ENCODE results near the gene DUOX2. TPM values are rescaled to one million over a fixed set of nuclear protein-coding genes. Genes with fewer than 3 reads are reported as not detected.

Gene DUOX2
- total and polyA plus RNA-seq, 3 donors from 2014 or later = 1.2 to 4.8 (median 2.6) TPM

- no peaks in the 10 kb centered on the region for H3K9me3 ChIP-seq
- DNase-seq = no peak
- H3K4me1 ChIP-seq = no peaks in the 10 kb centered on the region
- H3K4me3 ChIP-seq = no peak overlapping the region
- no peaks in the 10 kb centered on the region for H3K27me3 ChIP-seq
- WGBS, 2 donors = 90% methylated on average over 23 of the region's 23 CpGs
- no peak overlapping the region for H3K27ac ChIP-seq
- H3K36me3 ChIP-seq (ENCODE audit: low read depth, missing control alignments) = no peaks in the 10 kb centered on the region
- intact Hi-C loops (cut with DNase I; ENCODE audit: low total_unique reads) = no loop called here
- TF ChIP-seq CTCF (IDR thresholded peaks at IDR 0.05) (no peak), POLR2A (IDR thresholded peaks at IDR 0.05) (no peak)
Observed at GRCh38 chr15:45099549-45100165, 14.3 kb downstream of the DUOX2 start.

- 89 to 97% methylated on average over 3 to 7 of the region's 7 CpGs for WGBS, 2 donors
- Histone ChIP-seq H3K27me3 (no peaks in the 10 kb centered on the region), H3K9me3 (no peaks in the 10 kb centered on the region), H3K4me3 (no peak overlapping the region), H3K4me1 (no peaks in the 10 kb centered on the region), H3K27ac (no peak overlapping the region), H3K36me3 (ENCODE audit: low read depth, missing control alignments) (no peaks in the 10 kb centered on the region)
- intact Hi-C loops (cut with DNase I; ENCODE audit: low total_unique reads) = no loop called here
- TF ChIP-seq POLR2A (IDR thresholded peaks at IDR 0.05) = no peak
- no peak for TF ChIP-seq CTCF (IDR thresholded peaks at IDR 0.05)
- no peak for DNase-seq
Observed at GRCh38 chr15:45097466-45097865, 16.5 kb downstream of the DUOX2 start.

GRCh38 chr15:45095661-45096060 lies 18.3 kb downstream of the DUOX2 start:
- no peak for DNase-seq
- no peak overlapping the region for H3K27ac ChIP-seq
- intact Hi-C loops (cut with DNase I; ENCODE audit: low total_unique reads) = no loop called here

GRCh38 chr15:45094358-45094730 lies 19.6 kb downstream of the DUOX2 start:
- TF ChIP-seq CTCF (IDR thresholded peaks at IDR 0.05) = no peak
- TF ChIP-seq POLR2A (IDR thresholded peaks at IDR 0.05) = no peak
- H3K4me1 ChIP-seq = no peaks in the 10 kb centered on the region
- WGBS, 2 donors = 67 to 72% methylated on average over 9 of the region's 9 CpGs
- H3K4me3 ChIP-seq = no peak overlapping the region
- H3K27ac ChIP-seq = no peak overlapping the region
- no peaks in the 10 kb centered on the region for H3K27me3 ChIP-seq
- intact Hi-C loops (cut with DNase I; ENCODE audit: low total_unique reads) = no loop called here
- no peak for DNase-seq
- H3K9me3 ChIP-seq = no peaks in the 10 kb centered on the region
- H3K36me3 ChIP-seq (ENCODE audit: low read depth, missing control alignments) = no peaks in the 10 kb centered on the region

More at GRCh38 chr15:45095661-45096060, 18.3 kb downstream of the DUOX2 start:
- Histone ChIP-seq H3K36me3 (ENCODE audit: low read depth, missing control alignments) (no peaks in the 10 kb centered on the region), H3K4me3 (no peak overlapping the region), H3K27me3 (no peaks in the 10 kb centered on the region), H3K4me1 (no peaks in the 10 kb centered on the region), H3K9me3 (no peaks in the 10 kb centered on the region)
- WGBS, 2 donors = 95 to 98% methylated on average over 9 to 11 of the region's 11 CpGs
- TF ChIP-seq POLR2A (IDR thresholded peaks at IDR 0.05) (no peak), CTCF (IDR thresholded peaks at IDR 0.05) (no peak)

Measured in testis (tissue), 3 donors.